HG02970 (cell line): ENCODE results near the gene OBP2B.

ENCODE experiments used
- ATAC-seq: cut with Tn5 transposase; IDR thresholded peaks from one replicate; pipeline ENCODE4 v1.9.1; 2021; ENCODE audit warnings: mild to moderate bottlenecking, moderate library complexity, moderate number of reproducible peaks; ENCODE audit not compliant: unreplicated experiment, low FRiP score

The OBP2B gene

GRCh38 chr9:133203506-133204075 lies 5.5 kb downstream of the OBP2B start:
- no peak for ATAC-seq

GRCh38 chr9:133202688-133203453 lies 6.2 kb downstream of the OBP2B start:
- no peak for ATAC-seq

GRCh38 chr9:133202145-133202513 lies 6.9 kb downstream of the OBP2B start:
- ATAC-seq, result no peak

GRCh38 chr9:133201424-133202144 lies 7.5 kb downstream of the OBP2B start:
- ATAC-seq, result no peak

- ATAC-seq, result no peak
Observed at GRCh38 chr9:133200631-133201030, 8.4 kb downstream of the OBP2B start.

GRCh38 chr9:133199648-133200321 lies 9.3 kb downstream of the OBP2B start:
- ATAC-seq, result no peak

- no peak for ATAC-seq
Observed at GRCh38 chr9:133195029-133195428, 14.0 kb downstream of the OBP2B start.

GRCh38 chr9:133194597-133194996 lies 14.5 kb downstream of the OBP2B start:
- ATAC-seq, result no peak

GRCh38 chr9:133191989-133192388 lies 17.1 kb downstream of the OBP2B start:
- no peak for ATAC-seq

GRCh38 chr9:133189826-133190225 lies 19.2 kb downstream of the OBP2B start:
- ATAC-seq, result no peak

- ATAC-seq, result no peak
Observed at GRCh38 chr9:133188843-133189180, 20.2 kb downstream of the OBP2B start.

GRCh38 chr9:133188006-133188842 lies 20.8 kb downstream of the OBP2B start:
- ATAC-seq, result no peak

GRCh38 chr9:133187561-133188005 lies 21.5 kb downstream of the OBP2B start:
- no peak for ATAC-seq

GRCh38 chr9:133186736-133187135 lies 22.3 kb downstream of the OBP2B start:
- ATAC-seq, result no peak

- no peak for ATAC-seq
Observed at GRCh38 chr9:133184971-133185370, 24.1 kb downstream of the OBP2B start.

- no peak for ATAC-seq
Observed at GRCh38 chr9:133182151-133182550, 26.9 kb downstream of the OBP2B start.

- ATAC-seq, result no peak
Observed at GRCh38 chr9:133181561-133181960, 27.5 kb downstream of the OBP2B start.

GRCh38 chr9:133180953-133181352 lies 28.1 kb downstream of the OBP2B start:
- ATAC-seq, result no peak

GRCh38 chr9:133173056-133173455 lies 36.0 kb downstream of the OBP2B start:
- no peak for ATAC-seq
